Gastroesophageal sphincter (tissue), 3 donors: ENCODE measurements around the gene SYT5.
"Not testable (repeated sequence)": the region's sequence is repeated elsewhere in the genome, so short reads cannot be mapped to it uniquely, and the experiment has no call there.

Source experiments
- POLR2A ChIP-seq, 2 donors: fragments of 450-650 bp; IDR thresholded peaks; one replicate each; pipeline ENCODE4 v1.6.1; 2017; ENCODE audit warnings: antibody characterized with exemption in 2 of 2, mild to moderate bottlenecking in 2 of 2, moderate library complexity in 1 of 2
- TF ChIP-seq, protein P1 (sequence below), 4 experiments: fragments of 200-600 bp in 2 of 4; fragments of 450-650 bp in 2 of 4; sonication (generic) in 1 of 4; IDR thresholded peaks; one replicate each; pipeline ENCODE4 v1.5.1; 2017 to 2019; ENCODE audit warnings: antibody characterized with exemption in 4 of 4, mild to moderate bottlenecking in 2 of 4, moderate library complexity in 2 of 4

GRCh38 chr19:55155784-55156183 lies 24.3 kb downstream of the SYT5 start:
- not testable (repeated sequence) for TF ChIP-seq POLR2A (IDR thresholded peaks at IDR 0.05)
- TF ChIP-seq, protein P1, sequence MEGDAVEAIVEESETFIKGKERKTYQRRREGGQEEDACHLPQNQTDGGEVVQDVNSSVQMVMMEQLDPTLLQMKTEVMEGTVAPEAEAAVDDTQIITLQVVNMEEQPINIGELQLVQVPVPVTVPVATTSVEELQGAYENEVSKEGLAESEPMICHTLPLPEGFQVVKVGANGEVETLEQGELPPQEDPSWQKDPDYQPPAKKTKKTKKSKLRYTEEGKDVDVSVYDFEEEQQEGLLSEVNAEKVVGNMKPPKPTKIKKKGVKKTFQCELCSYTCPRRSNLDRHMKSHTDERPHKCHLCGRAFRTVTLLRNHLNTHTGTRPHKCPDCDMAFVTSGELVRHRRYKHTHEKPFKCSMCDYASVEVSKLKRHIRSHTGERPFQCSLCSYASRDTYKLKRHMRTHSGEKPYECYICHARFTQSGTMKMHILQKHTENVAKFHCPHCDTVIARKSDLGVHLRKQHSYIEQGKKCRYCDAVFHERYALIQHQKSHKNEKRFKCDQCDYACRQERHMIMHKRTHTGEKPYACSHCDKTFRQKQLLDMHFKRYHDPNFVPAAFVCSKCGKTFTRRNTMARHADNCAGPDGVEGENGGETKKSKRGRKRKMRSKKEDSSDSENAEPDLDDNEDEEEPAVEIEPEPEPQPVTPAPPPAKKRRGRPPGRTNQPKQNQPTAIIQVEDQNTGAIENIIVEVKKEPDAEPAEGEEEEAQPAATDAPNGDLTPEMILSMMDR (IDR thresholded peaks at IDR 0.05), result not testable (repeated sequence)
